Measurements from ENCODE around the gene PCBD1.
"Not testable (repeated sequence)": the region's sequence is repeated elsewhere in the genome, so short reads cannot be mapped to it uniquely, and the experiment has no call there.

PCBD1 gene

GRCh38 chr10:70887804-70888800 lies at the start of gene PCBD1:
Gene PCBD1, minus strand, starts transcription at chr10:70888565. Its CDS starts 32 bp downstream, at chr10:70888533.
- peak; percentile 20 to 74 (median 26) for DNase-seq

GRCh38 chr10:70937661-70938060 lies 49.3 kb upstream of the PCBD1 start:
- DNase-seq = no peak

GRCh38 chr10:70936111-70936510 lies 47.7 kb upstream of the PCBD1 start:
- no peak for DNase-seq

- no peak for DNase-seq
Measured at GRCh38 chr10:70935631-70936030, 47.3 kb upstream of the PCBD1 start.

GRCh38 chr10:70935125-70935625 lies 46.8 kb upstream of the PCBD1 start:
- no peak for DNase-seq

GRCh38 chr10:70934701-70935100 lies 46.3 kb upstream of the PCBD1 start:
- DNase-seq = no peak

GRCh38 chr10:70932392-70933196 lies 44.2 kb upstream of the PCBD1 start:
- DNase-seq = no peak

GRCh38 chr10:70931168-70931815 lies 42.9 kb upstream of the PCBD1 start:
- DNase-seq = no peak

GRCh38 chr10:70930263-70931000 lies 42.1 kb upstream of the PCBD1 start:
- no peak for DNase-seq

GRCh38 chr10:70928140-70928539 lies 39.8 kb upstream of the PCBD1 start:
- no peak for DNase-seq

GRCh38 chr10:70927189-70927943 lies 39.0 kb upstream of the PCBD1 start:
- DNase-seq = no peak

GRCh38 chr10:70926226-70927000 lies 38.0 kb upstream of the PCBD1 start:
- DNase-seq = no peak

GRCh38 chr10:70925377-70926225 lies 37.2 kb upstream of the PCBD1 start:
- peak in 3 of 4 experiments; percentile 22 to 37 (median 33) for DNase-seq

GRCh38 chr10:70923696-70924095 lies 35.3 kb upstream of the PCBD1 start:
- DNase-seq = no peak

GRCh38 chr10:70921285-70921684 lies 32.9 kb upstream of the PCBD1 start:
- no peak for DNase-seq

- no peak for DNase-seq
Measured at GRCh38 chr10:70920519-70920918, 32.2 kb upstream of the PCBD1 start.

GRCh38 chr10:70919906-70920305 lies 31.5 kb upstream of the PCBD1 start:
- not testable (repeated sequence) for DNase-seq

GRCh38 chr10:70918851-70919530 lies 30.6 kb upstream of the PCBD1 start:
- no peak for DNase-seq

GRCh38 chr10:70917635-70918034 lies 29.3 kb upstream of the PCBD1 start:
- DNase-seq = no peak

Measured in activated naive CD4-positive, alpha-beta T cell (primary cell).